Body of pancreas (tissue), 4 donors: ENCODE results near the gene TPP2.

ENCODE experiments used
- CTCF ChIP-seq, 7 experiments: fragments of 450-650 bp in 4 of 7; fragments of 200-600 bp in 3 of 7; sonication (generic) in 3 of 7; IDR thresholded peaks; one replicate each; pipeline ENCODE4 v1.5.1; 2016 to 2019; ENCODE audit warnings: antibody characterized with exemption in 7 of 7
- POLR2A ChIP-seq, 3 donors: fragments of 450-650 bp; IDR thresholded peaks; one replicate each; pipeline ENCODE4 v1.6.1; 2016; ENCODE audit warnings: antibody characterized with exemption in 3 of 3, mild to moderate bottlenecking in 2 of 3

- TF ChIP-seq CTCF (IDR thresholded peaks at IDR 0.05): no peak
- no peak for TF ChIP-seq POLR2A (IDR thresholded peaks at IDR 0.05)
Measured at GRCh38 chr13:102688306-102688973, 91.7 kb downstream of the TPP2 start.
